DOHH2 (cell line): ENCODE measurements around the gene KCNIP3.

Source experiments
- H3F3A ChIP-seq: fragments of 200-600 bp; sonication (generic), shearing (Covaris generic); 2 replicates; pipeline ENCODE4 v1.6.0; 2016; ENCODE audit warnings: antibody characterized with exemption, mild to moderate bottlenecking; ENCODE audit not compliant: control insufficient read depth, insufficient read depth
- H3K27ac ChIP-seq: fragments of 200-600 bp; sonication (generic); 2 replicates; pipeline ENCODE4 v1.5.1; 2014; ENCODE audit warnings: low read depth, mild to moderate bottlenecking, low read length, moderate library complexity
- H3K27me3 ChIP-seq: fragments of 200-600 bp; sonication (generic); 2 replicates; pipeline ENCODE4 v1.6.1; 2014; ENCODE audit warnings: mild to moderate bottlenecking, low read length, mixed read lengths; ENCODE audit not compliant: control insufficient read depth
- H3K36me3 ChIP-seq: fragments of 200-600 bp; sonication (generic); 2 replicates; pipeline ENCODE4 v1.6.1; 2014; ENCODE audit warnings: mild to moderate bottlenecking, low read length, moderate library complexity, mixed read lengths; ENCODE audit not compliant: control insufficient read depth
- H3K4me1 ChIP-seq: fragments of 200-600 bp; sonication (generic); 2 replicates; pipeline ENCODE4 v1.6.1; 2014; ENCODE audit warnings: mild to moderate bottlenecking, low read length, mixed read lengths; ENCODE audit not compliant: control insufficient read depth
- H3K4me2 ChIP-seq: fragments of 200-600 bp; sonication (generic); 2 replicates; pipeline ENCODE4 v1.6.0; 2014; ENCODE audit warnings: mild to moderate bottlenecking, low read length, moderate library complexity
- H3K4me3 ChIP-seq: fragments of 200-600 bp; sonication (generic); 2 replicates; pipeline ENCODE4 v1.5.1; 2014; ENCODE audit warnings: mild to moderate bottlenecking, low read length, mixed read lengths
- H3K79me2 ChIP-seq: fragments of 200-600 bp; sonication (generic); 2 replicates; pipeline ENCODE4 v1.6.1; 2014; ENCODE audit warnings: mild to moderate bottlenecking, low read length, mixed read lengths; ENCODE audit not compliant: control insufficient read depth
- H3K9me2 ChIP-seq: fragments of 200-600 bp; sonication (generic); replicated peaks from 2 replicates; pipeline ENCODE4 v1.6.1; 2014; ENCODE audit warnings: mild to moderate bottlenecking, low read length, mixed read lengths; ENCODE audit not compliant: control insufficient read depth
- H3K9me3 ChIP-seq: fragments of 200-600 bp; sonication (generic); 2 replicates; pipeline ENCODE4 v1.6.1; 2014; ENCODE audit warnings: antibody characterized with exemption, low read length, mixed read lengths; ENCODE audit not compliant: control insufficient read depth, insufficient read depth
- H4K20me1 ChIP-seq: fragments of 200-600 bp; sonication (generic); 2 replicates; pipeline ENCODE4 v1.6.0; 2014; ENCODE audit warnings: low read depth, mild to moderate bottlenecking, antibody characterized with exemption, low read length, moderate library complexity; ENCODE audit not compliant: control insufficient read depth, insufficient read depth
- CTCF ChIP-seq: fragments of 200-600 bp; sonication (generic); IDR thresholded peaks from one replicate; pipeline ENCODE4 v1.5.1; 2014; ENCODE audit warnings: antibody characterized with exemption, mild to moderate bottlenecking, low read depth, low read length; ENCODE audit not compliant: poor library complexity, severe bottlenecking
- EZH2phosphoT487 ChIP-seq: fragments of 200-600 bp; sonication (generic); IDR thresholded peaks from 2 replicates; pipeline ENCODE4 v1.6.1; 2017; ENCODE audit warnings: borderline replicate concordance, mild to moderate bottlenecking, antibody characterized with exemption, low read length, moderate library complexity, mixed read lengths

KCNIP3 gene

GRCh38 chr2:95359501-95359930 lies 62.4 kb downstream of the KCNIP3 start:
- Histone ChIP-seq H3K4me3 (no peak overlapping the region), H3K4me2 (no peak overlapping the region), H3K4me1 (no peaks in the 10 kb centered on the region), H3K36me3 (no peaks in the 10 kb centered on the region), H3K9me2 (no peaks in the 10 kb centered on the region), H3K79me2 (no peaks in the 10 kb centered on the region), H3K27ac (no peak overlapping the region), H3K9me3 (no peaks in the 10 kb centered on the region), H3K27me3 (no peaks in the 10 kb centered on the region), H3F3A (no peaks in the 10 kb centered on the region), H4K20me1 (no peaks in the 10 kb centered on the region)
- TF ChIP-seq CTCF (no peak), EZH2phosphoT487 (no peak)

GRCh38 chr2:95361216-95361980 lies 64.3 kb downstream of the KCNIP3 start:
- no peaks in the 10 kb centered on the region for H4K20me1 ChIP-seq
- no peak for TF ChIP-seq CTCF
- no peak for TF ChIP-seq EZH2phosphoT487
- no peaks in the 10 kb centered on the region for H3K9me3 ChIP-seq
- no peak overlapping the region for H3K4me2 ChIP-seq
- no peaks in the 10 kb centered on the region for H3K36me3 ChIP-seq
- no peaks in the 10 kb centered on the region for H3K79me2 ChIP-seq
- H3K27me3 ChIP-seq: no peaks in the 10 kb centered on the region
- H3K9me2 ChIP-seq: no peaks in the 10 kb centered on the region
- H3K4me1 ChIP-seq: no peaks in the 10 kb centered on the region
- no peak overlapping the region for H3K27ac ChIP-seq
- H3K4me3 ChIP-seq: no peak overlapping the region
- no peaks in the 10 kb centered on the region for H3F3A ChIP-seq

DNA sequence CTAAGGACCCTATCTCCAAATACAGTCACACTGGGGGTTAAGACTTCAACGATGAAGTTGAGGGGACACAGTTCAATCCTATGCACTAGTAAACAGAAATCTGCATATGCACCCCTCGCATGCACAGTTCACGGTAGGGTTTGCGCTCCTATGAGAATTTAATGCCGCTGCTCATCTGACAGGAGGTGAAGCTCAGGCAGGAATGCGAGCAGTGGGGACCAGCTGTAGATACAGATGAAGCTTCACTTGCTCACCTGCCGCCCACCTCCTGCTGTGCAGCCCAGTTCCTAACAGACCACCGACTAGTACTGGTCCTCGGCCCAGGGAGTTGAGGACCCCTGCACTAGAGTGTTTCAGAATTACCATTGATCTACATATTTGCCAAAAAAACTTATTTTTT lies 65.3 kb downstream of the KCNIP3 start:
- Histone ChIP-seq H3K36me3 (no peaks in the 10 kb centered on the region), H3K4me3 (no peak overlapping the region), H3K9me2 (no peaks in the 10 kb centered on the region), H3K27me3 (no peaks in the 10 kb centered on the region), H3F3A (no peaks in the 10 kb centered on the region), H3K4me2 (no peak overlapping the region), H4K20me1 (no peaks in the 10 kb centered on the region), H3K4me1 (no peaks in the 10 kb centered on the region), H3K27ac (no peak overlapping the region), H3K79me2 (no peaks in the 10 kb centered on the region), H3K9me3 (no peaks in the 10 kb centered on the region)
- TF ChIP-seq CTCF: no peak
- TF ChIP-seq EZH2phosphoT487: no peak
